Fibroblast of skin of scalp (primary cell): ENCODE measurements around the gene ROPN1L.
"Not testable (repeated sequence)": the region's sequence is repeated elsewhere in the genome, so short reads cannot be mapped to it uniquely, and the experiment has no call there.

Source experiments
- DNase-seq: peaks from one replicate; pipeline ENCODE4 v3.0.0-alpha.2; 2013

Gene ROPN1L

GRCh38 chr5:10480237-10480985 is 38.7 kb downstream of the ROPN1L start:
- DNase-seq, result peak; percentile 67

- DNase-seq, result no peak
Measured at GRCh38 chr5:10481241-10481935, 39.7 kb downstream of the ROPN1L start.

DNA sequence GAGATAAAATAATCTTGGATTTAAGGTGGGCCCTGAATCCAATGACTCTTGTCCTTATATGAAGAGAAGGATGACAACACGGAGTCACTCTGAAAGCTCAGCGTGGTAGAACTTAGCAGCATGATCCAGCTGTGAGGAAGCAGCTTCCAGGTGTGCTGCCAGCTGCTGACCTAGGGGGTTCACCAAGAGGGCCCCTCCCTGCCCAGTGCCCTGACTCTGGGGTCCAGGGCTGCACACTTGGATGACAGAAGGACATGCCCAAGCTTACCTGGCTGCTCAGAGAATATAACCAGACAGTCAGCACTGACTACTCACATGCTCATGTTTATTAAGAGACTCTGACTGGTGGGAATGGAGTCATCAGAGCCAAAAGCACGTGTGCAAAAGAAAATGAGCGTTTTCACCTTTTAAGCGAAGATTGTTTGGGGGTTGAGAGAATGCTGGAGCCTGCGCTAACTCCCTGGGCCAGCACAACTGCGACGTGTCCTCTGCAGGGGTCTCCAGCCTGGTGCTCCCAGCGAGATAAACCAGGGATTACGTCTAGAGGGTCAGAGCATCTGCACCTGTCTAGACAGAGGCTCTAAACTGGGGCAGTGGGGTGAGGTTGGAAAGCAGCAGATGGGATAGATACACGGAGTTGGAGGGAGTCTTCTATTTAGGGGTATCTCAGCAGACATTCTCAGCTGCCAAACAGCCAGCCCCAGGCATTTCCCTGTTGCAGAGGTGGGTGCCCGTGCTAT is 41.3 kb downstream of the ROPN1L start:
- no peak for DNase-seq

GRCh38 chr5:10484774-10485141 is 43.1 kb downstream of the ROPN1L start:
- no peak for DNase-seq

DNA sequence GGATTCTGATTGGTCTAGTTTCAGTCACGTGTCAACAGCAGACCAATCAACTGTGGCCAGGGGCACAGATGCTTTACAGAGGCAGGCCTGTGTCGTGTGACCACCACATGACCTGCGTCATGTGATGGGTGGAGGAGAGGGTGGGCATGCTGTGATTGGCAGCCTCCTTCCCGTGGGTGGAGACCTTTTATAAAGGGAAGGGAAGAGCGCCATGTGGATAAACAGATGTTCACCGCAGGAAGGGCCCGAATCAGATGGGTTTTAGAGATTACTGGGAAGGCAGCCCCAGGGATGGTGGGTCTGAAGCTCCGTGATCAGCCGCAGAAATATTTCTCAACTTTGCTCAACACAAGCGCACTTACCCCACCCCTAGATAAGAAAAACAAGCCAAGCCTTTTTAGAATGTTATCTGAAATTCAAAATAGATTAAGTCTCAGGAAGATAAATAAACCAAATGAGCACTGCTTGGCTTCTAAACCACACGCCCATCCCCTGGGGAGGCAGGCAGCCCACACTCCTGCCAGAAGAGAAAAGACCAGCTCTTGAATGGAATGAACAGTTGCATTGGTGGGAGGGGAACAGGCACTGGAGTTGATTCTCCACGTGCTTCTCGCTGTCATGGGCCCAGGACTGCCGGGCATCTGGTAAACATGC is 43.6 kb downstream of the ROPN1L start:
- peak; percentile 98 for DNase-seq

- no peak for DNase-seq
Measured at GRCh38 chr5:10485897-10486296, 44.2 kb downstream of the ROPN1L start.

DNA sequence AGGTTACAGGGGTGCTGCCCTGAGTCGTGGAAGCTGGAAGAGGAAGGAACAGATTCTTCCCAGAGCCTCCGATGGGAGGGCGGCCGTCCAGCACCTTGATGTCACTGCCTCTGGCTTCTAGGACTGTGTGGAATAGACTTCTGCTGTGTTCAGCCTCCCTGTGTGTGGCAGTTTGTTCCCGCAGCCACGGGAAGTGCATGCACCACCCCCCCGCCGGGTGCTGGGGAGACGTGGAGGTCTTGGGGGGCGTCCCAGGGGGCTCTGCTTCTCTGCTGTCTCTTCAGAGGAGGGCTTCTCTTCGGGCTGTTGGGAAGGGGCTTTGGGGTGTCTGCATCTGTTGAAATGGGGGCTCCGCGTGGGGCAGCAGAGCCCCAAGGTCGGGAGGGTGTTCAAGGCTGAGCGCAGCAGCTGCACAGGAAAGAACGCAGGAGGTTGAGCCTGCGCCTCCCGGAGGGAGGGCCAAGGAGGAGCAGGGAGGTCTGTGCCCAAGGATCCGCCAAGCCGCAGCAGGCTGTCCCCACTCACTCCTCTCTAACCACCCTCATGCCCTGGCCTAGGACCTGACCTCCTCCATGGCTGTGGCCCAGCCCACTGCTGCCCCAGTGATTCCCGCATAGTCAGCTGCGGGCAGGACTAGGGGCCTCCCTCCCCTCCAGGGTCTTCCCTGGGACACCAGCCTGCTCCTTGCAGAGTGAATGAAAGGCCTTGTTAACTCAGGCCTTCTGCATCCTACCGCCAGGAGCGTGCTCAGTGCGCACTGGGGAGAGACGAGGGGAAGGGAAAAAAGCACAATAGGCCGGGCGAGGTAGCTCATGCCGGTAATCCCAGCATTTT is 45.0 kb downstream of the ROPN1L start:
- no peak for DNase-seq

GRCh38 chr5:10488144-10488543 is 46.5 kb downstream of the ROPN1L start:
- DNase-seq, result no peak

- DNase-seq, result peak; percentile 23
Measured at GRCh38 chr5:10489810-10490426, 48.2 kb downstream of the ROPN1L start.

- no peak for DNase-seq
Measured at GRCh38 chr5:10490927-10491672, 49.4 kb downstream of the ROPN1L start.

- DNase-seq, result no peak
Measured at GRCh38 chr5:10491673-10492026, 50.0 kb downstream of the ROPN1L start.

DNA sequence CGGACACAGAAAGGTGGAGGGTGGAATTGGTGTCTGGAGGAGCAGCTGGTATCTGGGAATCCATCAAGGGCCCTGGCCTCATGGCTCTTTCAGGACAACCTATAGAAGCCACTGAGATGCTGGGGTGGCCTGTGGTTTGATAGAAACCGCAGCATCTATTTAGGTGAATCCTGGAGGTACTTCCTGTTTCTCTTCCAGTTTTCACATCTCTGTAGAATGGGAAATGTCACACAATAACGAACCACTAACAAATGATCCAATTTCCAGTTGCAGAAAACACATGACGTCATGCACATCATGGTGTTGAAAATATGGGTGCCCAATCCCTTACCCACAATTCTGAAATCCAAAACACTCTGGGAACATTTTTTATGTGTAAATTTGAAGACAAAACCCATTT is 52.2 kb downstream of the ROPN1L start:
- no peak for DNase-seq

GRCh38 chr5:10494497-10494896 is 52.8 kb downstream of the ROPN1L start:
- not testable (repeated sequence) for DNase-seq

- DNase-seq, result no peak
Measured at GRCh38 chr5:10497554-10497953, 55.9 kb downstream of the ROPN1L start.

- no peak for DNase-seq
Measured at GRCh38 chr5:10498350-10498749, 56.7 kb downstream of the ROPN1L start.

DNA sequence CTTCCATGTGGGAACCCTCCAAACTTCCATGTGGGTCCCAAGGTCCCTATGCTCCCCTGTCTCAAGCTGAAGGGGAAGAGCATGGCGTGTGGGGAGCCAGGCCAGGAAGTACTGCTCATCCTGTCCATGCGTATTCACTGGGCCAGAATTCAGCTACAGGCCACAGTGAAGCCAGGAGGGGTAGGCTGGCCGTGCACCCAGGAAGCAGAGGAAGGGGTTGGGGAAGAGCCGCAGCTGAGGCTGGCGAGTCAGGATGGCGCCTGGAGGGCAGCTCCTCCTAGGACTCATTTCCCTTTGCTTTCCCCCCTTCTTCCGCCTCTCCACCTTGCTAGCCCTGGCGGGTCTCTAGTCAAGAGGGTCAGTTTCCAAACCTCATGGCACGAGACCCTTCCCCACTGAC is 57.4 kb downstream of the ROPN1L start:
- no peak for DNase-seq

DNA sequence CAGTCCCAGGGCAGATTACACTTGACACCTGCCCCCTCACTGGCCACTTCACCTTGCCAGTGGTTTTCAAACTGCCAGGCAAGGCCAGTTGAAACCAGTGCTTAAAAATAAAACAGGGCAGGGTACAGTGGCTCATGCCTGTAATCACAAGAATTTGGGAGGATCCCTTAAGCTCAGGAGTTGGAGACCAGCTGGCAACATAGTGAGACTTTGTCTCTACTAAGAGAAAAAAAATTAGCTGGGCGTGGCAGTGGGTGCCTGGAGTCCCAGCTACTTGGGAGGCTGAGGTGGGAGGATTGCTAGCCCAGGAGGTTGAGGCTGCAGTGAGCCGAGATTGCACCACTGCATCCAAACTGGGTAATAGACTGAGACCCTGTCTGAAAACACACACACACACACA is 58.1 kb downstream of the ROPN1L start:
- no peak for DNase-seq

GRCh38 chr5:10500669-10501068 is 59.0 kb downstream of the ROPN1L start:
- no peak for DNase-seq

DNA sequence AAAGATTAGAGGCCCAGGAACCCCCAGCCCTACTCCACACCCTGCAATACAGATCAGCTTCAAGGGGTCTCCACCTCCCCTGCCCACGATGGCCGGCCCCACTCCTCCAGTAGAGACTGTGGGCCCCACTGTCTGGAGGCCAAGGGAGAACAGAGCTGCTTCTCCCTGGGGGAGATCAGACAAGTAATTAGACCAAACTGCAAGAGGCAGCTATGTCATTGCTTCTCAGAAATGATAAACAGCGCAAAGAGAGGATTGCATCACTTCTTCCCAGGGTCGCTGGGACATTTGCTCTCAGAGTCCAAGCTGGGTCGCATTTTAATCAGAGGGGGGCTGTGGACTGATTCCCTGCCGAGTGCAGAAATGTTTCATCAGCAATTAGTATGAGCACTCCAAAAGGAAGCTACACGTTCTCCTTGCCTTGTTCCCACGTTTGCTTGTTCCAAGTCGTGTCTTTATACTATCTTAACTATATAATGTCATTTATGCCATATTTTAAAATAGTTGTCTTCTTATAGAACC is 59.9 kb downstream of the ROPN1L start:
- DNase-seq, result peak; percentile 76

DNA sequence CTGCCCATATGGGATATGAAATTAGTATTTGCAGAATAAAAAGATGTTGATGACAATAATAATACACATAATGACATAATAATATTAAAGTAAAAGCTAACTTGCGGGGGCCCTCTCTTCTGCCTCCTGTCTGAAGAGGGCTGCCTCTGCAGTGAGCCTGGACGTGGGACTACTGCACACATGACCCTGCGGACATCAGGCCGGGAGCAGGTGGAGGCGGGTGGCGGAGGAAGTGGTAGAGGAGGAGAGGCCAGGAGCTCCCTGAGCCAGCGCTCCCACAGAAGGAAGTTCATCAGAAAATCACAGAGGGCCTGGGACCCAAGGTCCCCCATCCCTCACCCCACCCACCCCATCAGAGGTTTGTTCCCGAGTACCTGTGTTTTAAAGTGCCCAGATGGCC is 60.5 kb downstream of the ROPN1L start:
- DNase-seq, result no peak

GRCh38 chr5:10502578-10502977 is 60.9 kb downstream of the ROPN1L start:
- no peak for DNase-seq
